ENCODE results near the gene FANCG.

DNA sequence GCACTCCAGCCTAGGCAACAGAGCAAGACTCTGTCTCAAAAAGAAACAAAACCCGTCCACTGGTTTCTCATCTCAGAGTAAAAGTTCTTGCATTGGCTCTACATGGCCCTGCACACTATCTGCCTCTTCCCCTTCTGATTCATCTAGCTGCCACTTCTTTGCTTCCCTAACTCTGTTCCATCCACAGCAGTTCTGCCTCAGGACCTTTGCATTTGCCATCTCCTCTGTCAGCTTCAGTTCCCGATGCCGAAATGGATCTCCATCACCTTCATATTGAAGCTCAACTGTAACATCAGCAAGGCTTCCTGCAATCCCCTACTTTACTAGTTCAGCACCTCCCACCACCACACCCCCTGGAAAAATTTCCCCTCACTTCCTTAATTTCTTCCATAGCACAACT, 17.8 kb upstream of the FANCG start:
- TF ChIP-seq, protein P1, sequence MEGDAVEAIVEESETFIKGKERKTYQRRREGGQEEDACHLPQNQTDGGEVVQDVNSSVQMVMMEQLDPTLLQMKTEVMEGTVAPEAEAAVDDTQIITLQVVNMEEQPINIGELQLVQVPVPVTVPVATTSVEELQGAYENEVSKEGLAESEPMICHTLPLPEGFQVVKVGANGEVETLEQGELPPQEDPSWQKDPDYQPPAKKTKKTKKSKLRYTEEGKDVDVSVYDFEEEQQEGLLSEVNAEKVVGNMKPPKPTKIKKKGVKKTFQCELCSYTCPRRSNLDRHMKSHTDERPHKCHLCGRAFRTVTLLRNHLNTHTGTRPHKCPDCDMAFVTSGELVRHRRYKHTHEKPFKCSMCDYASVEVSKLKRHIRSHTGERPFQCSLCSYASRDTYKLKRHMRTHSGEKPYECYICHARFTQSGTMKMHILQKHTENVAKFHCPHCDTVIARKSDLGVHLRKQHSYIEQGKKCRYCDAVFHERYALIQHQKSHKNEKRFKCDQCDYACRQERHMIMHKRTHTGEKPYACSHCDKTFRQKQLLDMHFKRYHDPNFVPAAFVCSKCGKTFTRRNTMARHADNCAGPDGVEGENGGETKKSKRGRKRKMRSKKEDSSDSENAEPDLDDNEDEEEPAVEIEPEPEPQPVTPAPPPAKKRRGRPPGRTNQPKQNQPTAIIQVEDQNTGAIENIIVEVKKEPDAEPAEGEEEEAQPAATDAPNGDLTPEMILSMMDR (IDR thresholded peaks at IDR 0.05) = no peak
- TF ChIP-seq EP300 (IDR thresholded peaks at IDR 0.05) (no peak), POLR2AphosphoS5 (IDR thresholded peaks at IDR 0.05) (no peak)
